GM21529 (cell line): Measurements from ENCODE around the gene AP2S1.
"Not testable (repeated sequence)": the region's sequence is repeated elsewhere in the genome, so short reads cannot be mapped to it uniquely, and the experiment has no call there.

ENCODE experiments used
- ATAC-seq: cut with Tn5 transposase; IDR thresholded peaks from one replicate; pipeline ENCODE4 v1.9.1; 2021; ENCODE audit not compliant: unreplicated experiment

The AP2S1 gene

DNA sequence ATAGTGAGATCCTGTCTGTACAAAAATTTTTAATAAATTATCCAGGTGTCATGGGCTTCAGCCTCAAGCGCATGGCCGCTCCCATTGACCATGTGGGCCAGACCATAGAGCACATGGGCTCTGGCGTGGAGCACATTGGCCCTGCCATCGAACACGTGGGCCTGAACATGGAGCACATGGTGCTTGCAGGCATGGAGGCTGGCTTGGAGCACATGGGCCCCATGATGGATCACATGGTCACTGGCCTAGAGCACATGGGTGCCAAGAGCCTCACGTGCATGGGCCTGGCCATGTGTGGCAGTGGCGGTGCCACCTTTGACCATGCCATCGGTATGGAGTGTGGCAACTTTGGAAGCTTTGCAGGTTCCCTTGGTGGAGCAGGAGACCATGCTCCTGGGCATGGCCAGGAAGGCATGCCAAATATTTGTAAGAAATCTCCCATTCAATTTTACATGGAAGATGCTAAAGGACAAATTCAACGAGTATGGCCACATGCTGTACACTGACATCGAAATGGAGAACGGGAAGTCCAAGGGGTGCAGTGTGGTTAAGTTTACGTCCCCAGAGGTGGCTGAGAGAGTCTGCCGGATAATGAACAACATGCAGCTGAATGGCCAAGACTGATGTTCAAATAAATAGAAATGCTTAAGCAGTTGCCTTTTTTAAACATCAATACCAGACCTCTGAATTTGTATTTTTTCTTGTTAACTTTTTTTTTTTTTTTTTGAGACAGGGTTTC is 40.9 kb downstream of the AP2S1 start:
- ATAC-seq = no peak

DNA sequence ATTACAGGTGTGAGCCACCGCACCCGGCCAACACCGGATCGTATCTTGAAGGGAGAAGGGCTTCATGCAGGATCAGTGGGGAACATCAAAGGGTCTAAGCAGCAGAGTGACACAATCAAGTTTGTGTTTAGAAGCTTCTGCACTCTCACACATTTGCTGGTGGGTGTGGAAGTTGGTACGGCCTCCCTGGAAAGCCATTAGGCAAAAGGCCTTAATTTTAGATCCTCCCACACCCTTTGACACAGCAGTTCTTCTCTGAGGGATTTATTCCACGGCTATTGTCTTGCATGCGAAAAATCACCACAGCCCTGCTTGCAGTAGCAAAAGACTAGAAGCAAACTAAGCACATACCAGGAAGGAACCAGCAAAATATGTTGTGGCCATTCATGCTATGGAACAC is 44.0 kb downstream of the AP2S1 start:
- no peak for ATAC-seq

DNA sequence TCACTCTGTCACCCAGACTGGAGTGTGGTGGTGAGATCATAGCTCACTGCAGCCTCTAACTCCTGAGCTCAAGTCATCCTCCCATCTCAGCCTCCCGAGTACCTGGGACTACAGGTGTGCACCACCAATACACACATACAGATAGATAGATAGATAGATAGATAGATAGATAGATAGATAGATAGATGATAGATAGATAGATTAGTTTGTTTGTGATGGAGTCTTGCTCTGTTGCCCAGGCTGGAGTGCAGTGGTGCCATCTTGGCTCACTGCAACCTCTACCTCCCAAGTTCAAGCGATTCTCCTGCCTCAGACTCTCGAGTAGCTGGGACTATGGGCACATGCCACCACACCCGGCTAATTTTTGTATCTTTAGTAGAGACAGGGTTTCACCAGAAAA is 46.2 kb downstream of the AP2S1 start:
- not testable (repeated sequence) for ATAC-seq

DNA sequence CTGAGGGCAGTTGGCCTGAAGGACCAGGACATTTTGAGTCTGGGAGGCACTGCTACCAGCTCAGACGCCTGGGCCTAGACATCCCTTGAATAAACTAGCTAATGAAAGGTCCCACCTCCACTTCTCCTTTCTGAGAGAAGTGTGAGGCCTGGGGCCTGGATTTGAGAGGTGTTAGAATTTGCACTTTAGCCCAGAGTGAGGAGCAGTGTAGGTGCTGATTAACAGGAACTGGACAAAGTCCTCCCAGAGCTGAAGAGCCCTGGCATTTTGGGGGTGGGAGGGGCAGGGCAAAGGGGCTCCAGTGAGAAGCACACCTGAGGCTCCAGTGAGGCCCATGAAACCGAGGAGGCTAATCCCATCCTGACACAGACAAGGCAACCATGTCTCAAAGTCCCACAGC is 47.1 kb downstream of the AP2S1 start:
- ATAC-seq = no peak

DNA sequence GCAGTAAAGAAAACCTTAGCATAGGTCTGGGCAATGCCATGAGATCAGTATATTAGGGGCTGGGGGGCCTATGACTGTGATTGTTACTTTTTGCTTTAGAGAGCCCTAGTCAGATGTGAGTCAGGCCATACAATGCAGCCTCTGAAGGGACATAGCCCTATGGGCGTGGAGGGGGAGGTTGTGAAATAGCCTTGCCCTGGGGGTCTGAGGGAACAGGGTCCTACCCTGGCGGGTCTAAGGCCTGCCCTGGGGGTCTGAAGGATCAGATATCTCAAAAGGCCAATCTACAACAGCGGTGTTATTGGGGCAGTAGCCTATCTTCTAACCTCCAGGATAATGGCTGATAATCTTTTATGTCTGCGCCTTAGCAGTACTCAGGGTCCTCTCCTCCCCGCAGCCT is 48.5 kb downstream of the AP2S1 start:
- no peak for ATAC-seq

DNA sequence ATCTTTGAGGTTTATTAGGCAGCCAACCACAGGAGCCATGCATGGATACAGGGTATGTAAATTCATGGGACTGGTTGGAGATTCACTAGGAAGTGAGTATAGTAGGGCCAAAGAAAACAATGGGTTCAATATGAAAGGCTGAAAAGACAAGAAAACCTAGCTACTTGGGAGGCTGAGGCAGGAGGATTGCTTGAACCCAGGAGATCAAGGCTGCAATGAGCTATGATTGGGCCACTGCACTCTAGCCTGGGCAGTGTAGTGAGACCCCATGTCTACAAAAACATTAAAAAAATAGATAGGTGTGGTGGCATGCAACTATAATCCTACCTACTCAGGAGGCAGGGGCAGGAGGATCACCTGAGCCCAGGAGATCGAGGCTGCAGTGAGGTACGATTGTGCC is 51.9 kb downstream of the AP2S1 start:
- ATAC-seq = no peak

DNA sequence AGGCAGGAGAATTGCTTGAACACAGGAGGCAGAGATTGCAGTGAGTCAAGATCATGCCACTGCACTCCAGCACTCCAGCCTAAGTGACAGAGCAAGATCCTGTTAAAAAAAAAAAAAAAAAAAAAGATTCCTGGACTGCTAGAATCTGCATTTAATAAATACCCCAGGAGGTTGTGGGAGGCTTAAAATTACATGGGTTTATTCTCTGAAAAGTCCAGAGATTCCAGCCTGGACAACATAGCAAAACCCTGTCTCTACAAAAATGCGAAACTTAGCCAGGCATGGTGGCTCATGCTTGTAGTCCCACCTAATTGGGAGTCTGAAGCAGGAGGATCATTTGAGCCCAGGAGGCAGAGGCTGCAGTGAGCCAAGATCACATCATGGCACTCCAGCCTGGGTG is 52.8 kb downstream of the AP2S1 start:
- no peak for ATAC-seq

DNA sequence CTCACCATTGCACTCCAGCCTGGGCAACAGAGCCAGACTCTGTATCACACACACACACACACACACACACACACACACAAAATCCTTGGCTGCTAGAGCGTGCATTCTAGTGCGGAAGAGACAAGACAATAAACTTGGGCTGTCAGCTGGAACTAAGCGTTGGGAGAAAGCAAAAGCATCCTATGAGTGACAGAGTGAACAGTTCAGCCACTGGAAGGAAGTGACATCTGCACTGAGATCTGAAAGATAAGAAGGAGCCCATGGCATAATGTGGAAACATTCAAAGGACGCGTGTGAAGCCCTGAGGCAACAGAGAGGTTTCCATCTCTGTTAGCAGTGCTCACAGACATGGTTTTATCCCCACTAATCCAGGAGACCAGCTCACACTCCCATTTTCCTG is 58.7 kb downstream of the AP2S1 start:
- no peak for ATAC-seq

DNA sequence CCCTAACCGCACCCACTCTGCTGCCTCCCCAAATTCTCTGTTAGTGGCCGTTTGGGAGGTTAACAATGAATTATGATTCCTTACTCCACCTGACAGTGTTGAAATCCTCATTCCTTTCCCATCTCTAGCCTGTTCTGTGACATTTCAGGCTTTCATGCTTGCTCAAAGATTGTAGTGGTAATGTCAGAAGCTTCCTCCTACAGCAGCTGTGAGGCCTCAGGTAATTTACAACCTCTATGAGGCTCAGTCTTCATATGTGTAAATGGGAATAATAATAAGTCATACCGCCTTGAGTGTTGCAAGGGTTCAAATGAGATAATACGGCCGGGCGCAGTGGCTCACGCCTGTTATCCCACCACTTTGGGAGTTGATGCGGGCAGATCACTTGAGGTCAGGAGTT is 61.3 kb downstream of the AP2S1 start:
- no peak for ATAC-seq

DNA sequence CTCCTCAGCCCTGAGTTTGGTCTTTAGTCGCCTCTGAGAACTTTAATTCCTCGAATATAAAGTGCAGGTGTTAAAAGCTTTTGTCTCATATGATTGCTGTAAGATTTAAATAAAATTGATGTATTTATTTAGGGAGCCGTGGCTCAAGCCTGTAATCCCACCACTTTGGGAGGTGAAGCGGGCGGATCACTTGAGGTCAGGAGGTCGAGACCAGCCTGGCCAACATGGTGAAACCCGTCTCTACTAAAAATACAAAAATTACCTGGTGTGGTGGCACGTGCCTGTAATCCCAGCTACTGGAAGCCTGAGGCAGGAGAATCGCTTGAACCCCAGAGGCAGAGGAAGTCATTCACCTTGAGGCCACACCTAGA is 61.7 kb downstream of the AP2S1 start:
- ATAC-seq = no peak

DNA sequence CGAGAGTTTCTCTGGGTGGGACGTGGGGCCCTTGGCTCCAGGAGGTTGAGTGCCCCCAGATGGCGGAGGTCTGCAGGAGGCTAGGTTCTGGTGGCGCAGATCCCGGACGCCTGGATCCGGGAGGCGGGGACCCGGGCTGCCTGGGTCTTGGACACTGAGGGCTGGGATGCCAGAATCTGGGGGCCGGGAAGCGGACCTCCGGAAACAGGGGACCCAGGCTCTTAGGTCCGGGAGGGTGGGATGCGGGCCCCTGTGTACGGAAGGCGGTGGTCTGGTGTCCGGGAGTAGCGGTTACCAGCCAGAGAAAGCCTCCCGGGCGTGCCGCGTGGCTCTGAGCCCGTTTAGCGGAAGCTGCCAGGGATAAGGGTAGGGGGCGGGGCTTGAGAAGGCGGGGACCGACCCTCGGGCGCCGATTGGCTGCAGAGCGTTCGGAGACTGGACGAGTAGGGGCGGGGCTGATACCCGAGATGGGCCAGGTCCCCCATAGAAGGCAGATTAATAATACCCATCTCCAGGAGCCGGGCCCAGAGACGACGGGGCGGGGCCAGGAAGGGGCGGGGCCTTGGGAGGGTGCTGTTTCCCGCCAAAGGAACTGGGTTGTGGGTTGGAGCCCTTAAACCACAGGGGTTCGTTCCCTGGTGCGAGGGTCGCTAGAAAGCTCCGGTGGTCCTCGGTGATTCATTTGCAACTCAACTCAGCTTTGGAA is 62.2 kb downstream of the AP2S1 start, which contains the start of gene SLC1A5:
Gene SLC1A5, minus strand, starts transcription at position 333 of the 706 bp plus-strand sequence. CDS start 629 bp downstream, outside the sequence.
- ATAC-seq = peak; percentile 59
